ENCODE results near the gene GARS1. TPM values are rescaled to one million over a fixed set of nuclear protein-coding genes. Genes with fewer than 3 reads are reported as not detected.

The GARS1 gene
- total and polyA plus RNA-seq, 9 of the 15 experiments (the other 6 are each of a cell fraction or from before 2014, with no cell fraction given): 142 to 769 (median 272) TPM

DNA sequence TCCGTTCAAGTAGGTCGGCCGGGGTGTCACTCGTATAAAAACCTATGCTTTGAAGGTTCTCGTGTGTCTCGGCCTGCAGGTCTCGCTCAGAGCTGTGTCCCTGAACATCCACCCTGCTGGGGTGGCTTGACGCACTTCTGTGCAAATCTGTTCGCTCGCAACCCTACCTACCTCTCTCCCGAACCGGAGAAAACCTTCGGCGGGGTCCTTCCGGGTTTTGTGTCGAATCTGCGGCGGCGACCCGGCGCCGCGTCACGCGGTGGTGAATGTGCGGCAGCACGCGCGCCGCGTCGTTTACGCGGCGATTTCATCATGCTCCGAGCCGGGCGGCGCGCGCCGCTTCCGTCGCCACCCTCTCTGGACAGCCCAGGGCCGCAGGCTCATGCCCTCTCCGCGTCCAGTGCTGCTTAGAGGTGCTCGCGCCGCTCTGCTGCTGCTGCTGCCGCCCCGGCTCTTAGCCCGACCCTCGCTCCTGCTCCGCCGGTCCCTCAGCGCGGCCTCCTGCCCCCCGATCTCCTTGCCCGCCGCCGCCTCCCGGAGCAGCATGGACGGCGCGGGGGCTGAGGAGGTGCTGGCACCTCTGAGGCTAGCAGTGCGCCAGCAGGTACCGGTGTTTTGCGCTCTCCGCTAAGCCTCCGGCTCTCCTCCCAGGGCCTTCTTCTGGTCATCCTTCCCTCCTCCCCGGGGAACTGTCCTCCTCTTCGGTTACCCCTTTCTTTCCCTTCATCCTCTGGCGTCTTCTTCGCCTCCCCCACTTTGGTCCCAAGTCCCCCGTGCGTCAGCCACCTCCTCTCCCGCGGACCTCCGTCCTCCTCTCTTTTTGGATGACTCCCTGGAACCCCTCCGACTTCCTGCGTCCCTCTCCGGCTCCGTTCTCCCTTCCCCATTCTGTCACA is at the start of gene GARS1 (continued):
- TF ChIP-seq KHSRP (IDR thresholded peaks at IDR 0.05) (peak; percentile 60; the same call in 1 of the 2 replicates), NONO (IDR thresholded peaks at IDR 0.05; ENCODE audit: low read depth in 2 of 2, low read length in 1 of 2) (peak; percentile 75 to 90), ZNF780A (CRISPR knock-in tag; IDR thresholded peaks at IDR 0.05) (no peak), ZFX (CRISPR knock-in tag; IDR thresholded peaks at IDR 0.05) (peak; percentile 71), ZNF445 (CRISPR knock-in tag; IDR thresholded peaks at IDR 0.05; ENCODE audit: low read depth) (no peak), TSC22D4 (tag; IDR thresholded peaks at IDR 0.05) (no peak), COPS2 (conservative IDR thresholded peaks at IDR 0.05) (no peak), RHOXF2B (CRISPR knock-in tag; conservative IDR thresholded peaks at IDR 0.05) (no peak), TFAP4 (CRISPR knock-in tag; IDR thresholded peaks at IDR 0.05; ENCODE audit: borderline replicate concordance) (peak; percentile 71; the same call in 1 of the 2 replicates), MAFF (IDR thresholded peaks at IDR 0.05; ENCODE audit: low read length) (no peak), ZBTB11 (CRISPR knock-in tag; IDR thresholded peaks at IDR 0.05) (peak in 1 of 3 experiments; percentile 64; a peak in 2 of 6 replicates)
- TF ChIP-seq, protein P1, sequence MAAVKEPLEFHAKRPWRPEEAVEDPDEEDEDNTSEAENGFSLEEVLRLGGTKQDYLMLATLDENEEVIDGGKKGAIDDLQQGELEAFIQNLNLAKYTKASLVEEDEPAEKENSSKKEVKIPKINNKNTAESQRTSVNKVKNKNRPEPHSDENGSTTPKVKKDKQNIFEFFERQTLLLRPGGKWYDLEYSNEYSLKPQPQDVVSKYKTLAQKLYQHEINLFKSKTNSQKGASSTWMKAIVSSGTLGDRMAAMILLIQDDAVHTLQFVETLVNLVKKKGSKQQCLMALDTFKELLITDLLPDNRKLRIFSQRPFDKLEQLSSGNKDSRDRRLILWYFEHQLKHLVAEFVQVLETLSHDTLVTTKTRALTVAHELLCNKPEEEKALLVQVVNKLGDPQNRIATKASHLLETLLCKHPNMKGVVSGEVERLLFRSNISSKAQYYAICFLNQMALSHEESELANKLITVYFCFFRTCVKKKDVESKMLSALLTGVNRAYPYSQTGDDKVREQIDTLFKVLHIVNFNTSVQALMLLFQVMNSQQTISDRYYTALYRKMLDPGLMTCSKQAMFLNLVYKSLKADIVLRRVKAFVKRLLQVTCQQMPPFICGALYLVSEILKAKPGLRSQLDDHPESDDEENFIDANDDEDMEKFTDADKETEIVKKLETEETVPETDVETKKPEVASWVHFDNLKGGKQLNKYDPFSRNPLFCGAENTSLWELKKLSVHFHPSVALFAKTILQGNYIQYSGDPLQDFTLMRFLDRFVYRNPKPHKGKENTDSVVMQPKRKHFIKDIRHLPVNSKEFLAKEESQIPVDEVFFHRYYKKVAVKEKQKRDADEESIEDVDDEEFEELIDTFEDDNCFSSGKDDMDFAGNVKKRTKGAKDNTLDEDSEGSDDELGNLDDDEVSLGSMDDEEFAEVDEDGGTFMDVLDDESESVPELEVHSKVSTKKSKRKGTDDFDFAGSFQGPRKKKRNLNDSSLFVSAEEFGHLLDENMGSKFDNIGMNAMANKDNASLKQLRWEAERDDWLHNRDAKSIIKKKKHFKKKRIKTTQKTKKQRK (IDR thresholded peaks at IDR 0.05; ENCODE audit: borderline replicate concordance, low read depth, low read length): no peak
- TF ChIP-seq, protein P2, sequence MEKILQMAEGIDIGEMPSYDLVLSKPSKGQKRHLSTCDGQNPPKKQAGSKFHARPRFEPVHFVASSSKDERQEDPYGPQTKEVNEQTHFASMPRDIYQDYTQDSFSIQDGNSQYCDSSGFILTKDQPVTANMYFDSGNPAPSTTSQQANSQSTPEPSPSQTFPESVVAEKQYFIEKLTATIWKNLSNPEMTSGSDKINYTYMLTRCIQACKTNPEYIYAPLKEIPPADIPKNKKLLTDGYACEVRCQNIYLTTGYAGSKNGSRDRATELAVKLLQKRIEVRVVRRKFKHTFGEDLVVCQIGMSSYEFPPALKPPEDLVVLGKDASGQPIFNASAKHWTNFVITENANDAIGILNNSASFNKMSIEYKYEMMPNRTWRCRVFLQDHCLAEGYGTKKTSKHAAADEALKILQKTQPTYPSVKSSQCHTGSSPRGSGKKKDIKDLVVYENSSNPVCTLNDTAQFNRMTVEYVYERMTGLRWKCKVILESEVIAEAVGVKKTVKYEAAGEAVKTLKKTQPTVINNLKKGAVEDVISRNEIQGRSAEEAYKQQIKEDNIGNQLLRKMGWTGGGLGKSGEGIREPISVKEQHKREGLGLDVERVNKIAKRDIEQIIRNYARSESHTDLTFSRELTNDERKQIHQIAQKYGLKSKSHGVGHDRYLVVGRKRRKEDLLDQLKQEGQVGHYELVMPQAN (IDR thresholded peaks at IDR 0.05; ENCODE audit: borderline replicate concordance): peak; percentile 62; the same call in 1 of the 2 replicates
- TF ChIP-seq, protein P3, sequence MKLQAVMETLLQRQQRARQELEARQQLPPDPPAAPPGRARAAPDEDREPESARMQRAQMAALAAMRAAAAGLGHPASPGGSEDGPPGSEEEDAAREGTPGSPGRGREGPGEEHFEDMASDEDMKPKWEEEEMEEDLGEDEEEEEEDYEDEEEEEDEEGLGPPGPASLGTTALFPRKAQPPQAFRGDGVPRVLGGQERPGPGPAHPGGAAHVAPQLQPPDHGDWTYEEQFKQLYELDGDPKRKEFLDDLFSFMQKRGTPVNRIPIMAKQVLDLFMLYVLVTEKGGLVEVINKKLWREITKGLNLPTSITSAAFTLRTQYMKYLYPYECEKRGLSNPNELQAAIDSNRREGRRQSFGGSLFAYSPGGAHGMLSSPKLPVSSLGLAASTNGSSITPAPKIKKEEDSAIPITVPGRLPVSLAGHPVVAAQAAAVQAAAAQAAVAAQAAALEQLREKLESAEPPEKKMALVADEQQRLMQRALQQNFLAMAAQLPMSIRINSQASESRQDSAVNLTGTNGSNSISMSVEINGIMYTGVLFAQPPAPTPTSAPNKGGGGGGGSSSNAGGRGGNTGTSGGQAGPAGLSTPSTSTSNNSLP (IDR thresholded peaks at IDR 0.05; ENCODE audit: borderline replicate concordance, low read depth, low read length): no peak
